Stimulated activated CD4-positive, alpha-beta T cell treated with anti-CD3 and anti-CD28 coated beads, Interleukin-15, amount 100 ng/mL, for 1 hour (primary cell): ENCODE data around the gene BCL11B.

Experiments
- DNase-seq, 2 donors: peaks; one replicate each; pipeline ENCODE4 v3.0.0-alpha.2; 2020; ENCODE audit warnings: low read depth in 1 of 2, low spot score in 1 of 2

The BCL11B gene

GRCh38 chr14:99226687-99227086, 45.3 kb downstream of the BCL11B start:
- no peak for DNase-seq

GRCh38 chr14:99225436-99226203, 46.4 kb downstream of the BCL11B start:
- DNase-seq = no peak

GRCh38 chr14:99224948-99225347, 47.0 kb downstream of the BCL11B start:
- DNase-seq = no peak

GRCh38 chr14:99224116-99224910, 47.7 kb downstream of the BCL11B start:
- DNase-seq = no peak

DNA sequence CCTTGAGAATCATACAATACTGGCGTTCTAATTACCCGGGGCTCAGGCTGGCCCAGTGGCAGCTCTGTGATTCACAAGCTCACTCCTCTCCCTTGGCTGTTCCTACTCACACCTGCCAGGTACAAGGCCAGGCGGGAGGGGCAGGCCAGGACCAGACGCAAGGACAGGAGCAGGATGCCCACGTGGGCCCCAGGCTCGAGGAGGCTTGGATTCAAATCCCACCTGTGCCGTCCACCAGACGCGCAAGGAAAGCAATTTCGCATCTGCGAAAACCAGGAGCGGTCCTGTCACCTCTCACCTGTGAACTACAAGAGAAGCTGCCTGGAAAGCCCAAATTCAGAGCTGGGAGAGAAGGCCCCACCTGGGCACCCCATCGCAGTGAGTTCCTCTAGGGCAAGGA, 50.6 kb downstream of the BCL11B start:
- DNase-seq = no peak

- DNase-seq = no peak
These were observed 54.7 kb downstream of the BCL11B start for GRCh38 chr14:99217066-99217955.

- no peak for DNase-seq
These were observed 55.8 kb downstream of the BCL11B start for GRCh38 chr14:99216191-99216590.

- no peak for DNase-seq
These were observed 56.7 kb downstream of the BCL11B start for GRCh38 chr14:99215277-99215676.

- DNase-seq = no peak
These were observed 57.3 kb downstream of the BCL11B start for GRCh38 chr14:99214701-99215100.

DNA sequence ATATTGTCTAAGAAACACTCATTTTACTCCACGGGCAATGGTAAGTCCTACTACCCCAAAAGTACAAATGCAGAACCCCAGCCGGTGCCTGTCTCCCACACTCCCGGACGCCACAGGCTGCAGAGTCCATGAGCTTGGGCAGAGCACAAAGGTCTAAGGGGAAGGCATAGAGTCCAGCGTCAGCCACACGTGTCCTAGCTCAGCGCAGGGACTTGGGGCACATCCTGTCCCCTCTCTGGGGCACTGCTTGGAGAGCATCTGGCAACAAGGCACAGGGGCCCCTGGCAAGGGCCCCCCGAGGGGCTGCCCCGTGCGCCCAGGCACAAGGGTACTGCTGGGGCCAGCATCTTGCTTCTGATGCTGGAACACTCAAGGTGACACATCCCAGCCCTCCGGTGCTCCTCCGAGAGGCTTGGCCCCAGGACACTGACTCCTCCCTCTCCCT, 58.4 kb downstream of the BCL11B start:
- no peak for DNase-seq

- DNase-seq = no peak
These were observed 58.9 kb downstream of the BCL11B start for GRCh38 chr14:99213101-99213500.

GRCh38 chr14:99212646-99213045, 59.4 kb downstream of the BCL11B start:
- no peak for DNase-seq

- DNase-seq = no peak
These were observed 59.8 kb downstream of the BCL11B start for GRCh38 chr14:99212199-99212598.

DNA sequence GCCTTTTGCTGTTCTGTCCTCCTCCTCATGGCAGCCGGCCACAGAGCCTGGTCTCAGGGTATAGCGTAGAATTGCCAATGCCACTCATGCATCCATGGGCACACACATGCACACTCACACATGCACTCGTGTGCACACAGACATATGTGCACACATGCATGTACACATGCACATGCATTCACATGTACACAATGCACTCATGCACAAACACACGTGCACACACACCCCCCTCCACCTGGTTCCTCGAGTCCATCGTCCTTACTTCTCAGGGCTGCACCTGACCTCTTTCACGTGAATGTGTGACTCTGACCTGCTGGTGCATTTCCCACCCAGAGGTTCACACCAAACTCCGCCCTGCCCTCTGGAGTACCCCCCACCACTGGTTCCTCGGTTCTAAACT, 60.6 kb downstream of the BCL11B start:
- no peak for DNase-seq

DNA sequence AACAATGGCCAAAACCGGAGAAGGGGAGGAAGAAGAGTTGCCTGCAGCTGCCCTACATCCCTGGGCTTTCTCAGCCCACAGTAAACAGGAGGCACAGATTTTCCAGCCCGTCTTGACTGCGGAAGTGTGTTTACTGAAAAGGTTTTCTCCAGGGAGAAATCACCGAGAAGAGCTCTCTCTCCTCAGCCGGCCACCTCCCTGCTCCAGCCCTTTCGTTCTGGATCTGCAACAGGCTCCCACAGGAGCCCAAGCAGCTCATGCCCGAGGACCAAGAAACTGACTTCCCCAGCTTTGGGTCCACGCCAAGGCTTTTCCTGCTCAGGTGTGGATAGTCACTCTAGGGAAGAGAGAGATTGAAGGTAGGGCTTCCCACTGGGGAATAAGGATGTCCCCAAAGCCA, 61.7 kb downstream of the BCL11B start:
- DNase-seq = no peak

DNA sequence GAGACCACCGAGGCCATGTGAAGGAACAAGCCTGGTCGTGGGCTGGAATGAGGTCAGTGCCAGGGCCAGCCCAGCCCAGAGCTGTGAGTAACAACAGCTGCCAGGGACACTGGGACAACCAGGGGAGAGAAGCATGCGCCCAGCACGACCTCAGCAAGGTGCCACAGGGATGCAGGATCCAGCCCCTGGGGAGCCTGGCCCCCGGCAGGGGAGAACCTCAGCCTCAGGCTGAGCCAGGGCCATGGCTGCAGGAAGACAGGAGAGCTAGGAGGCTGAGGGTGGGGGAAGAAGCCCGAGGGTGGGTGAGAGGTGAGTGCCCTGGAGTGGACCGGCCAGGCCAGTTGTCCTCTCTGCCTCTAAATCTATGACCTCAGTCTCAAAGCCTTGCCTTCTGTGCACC, 62.6 kb downstream of the BCL11B start:
- no peak for DNase-seq

DNA sequence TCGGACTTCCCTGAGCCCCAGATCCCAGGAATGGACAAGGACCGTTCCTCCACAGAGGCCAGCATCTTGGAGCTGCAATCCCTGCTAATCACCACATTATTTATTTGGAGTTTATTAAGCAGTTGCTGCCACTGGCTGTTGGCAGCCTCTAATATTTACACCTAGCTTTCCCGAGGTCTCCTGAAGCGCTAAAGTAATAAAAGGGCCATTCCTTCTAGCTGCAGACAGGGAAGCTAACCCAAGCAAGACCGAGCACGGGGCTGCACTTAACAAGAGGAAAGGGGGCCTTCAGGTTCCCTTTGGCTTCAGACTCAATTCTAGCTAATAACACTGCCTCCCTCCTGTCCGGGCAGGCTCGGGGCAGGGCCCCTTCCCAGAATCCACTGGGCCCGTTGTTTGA, 63.7 kb downstream of the BCL11B start:
- no peak for DNase-seq

GRCh38 chr14:99207456-99207855, 64.5 kb downstream of the BCL11B start:
- no peak for DNase-seq

- no peak for DNase-seq
These were observed 65.9 kb downstream of the BCL11B start for GRCh38 chr14:99206090-99206489.

DNA sequence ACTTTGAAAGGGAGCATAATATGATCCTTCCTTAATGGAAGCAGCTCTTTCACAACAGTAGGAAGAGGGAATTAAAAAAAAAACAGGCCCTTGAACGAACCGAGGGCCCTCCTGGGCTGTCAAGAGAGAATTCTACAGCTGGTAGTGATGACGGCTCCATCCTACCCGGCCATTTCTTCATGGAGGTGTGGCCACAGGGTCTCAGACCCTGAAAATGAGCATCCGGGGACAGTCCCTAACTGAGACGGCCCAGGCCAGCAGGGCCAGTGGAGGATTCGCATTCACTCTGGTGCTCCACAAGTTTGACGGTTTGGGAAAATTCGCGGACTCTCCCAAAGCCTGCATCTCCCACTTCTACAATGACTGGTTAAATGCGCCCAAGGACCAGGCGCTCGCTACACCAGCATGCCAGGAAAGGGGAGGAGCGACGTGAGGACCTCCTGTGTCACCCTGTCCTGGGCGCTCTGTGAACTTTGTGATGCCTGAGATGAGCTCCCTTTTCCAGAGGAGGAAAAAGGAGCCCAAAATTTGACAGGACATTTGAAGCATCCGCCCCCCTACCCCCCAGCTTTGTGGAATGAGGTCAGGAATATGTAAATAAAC, 66.8 kb downstream of the BCL11B start:
- DNase-seq = no peak

GRCh38 chr14:99203801-99204200, 68.2 kb downstream of the BCL11B start:
- DNase-seq = no peak
